SK-N-SH (cell line): Measurements from ENCODE around the gene ARHGEF28. TPM values are rescaled to one million over a fixed set of nuclear protein-coding genes. Genes with fewer than 3 reads are reported as not detected.

ENCODE experiments used
- CTCF ChIA-PET: fragments of 300-600, 350-600 bp; formaldehyde crosslinking; extraction: SDS; loops from one replicate; lab custom pipeline; 2021; lab: Yijun Ruan, JAX
- POLR2A ChIA-PET: fragments of 350-600 bp; sonication (Branson Sonifier 250); formaldehyde crosslinking; extraction: SDS; loops from one replicate; lab custom pipeline; 2020; ENCODE audit warnings: antibody characterized with exemption, inconsistent platforms; lab: Yijun Ruan, JAX
- DNase-seq: peaks from one replicate; pipeline ENCODE4 v3.0.0; 2012
- H2AFZ ChIP-seq: fragments of 200-600 bp; sonication (generic); 2 replicates; pipeline ENCODE4 v1.8.1; 2016; ENCODE audit warnings: antibody characterized with exemption, mild to moderate bottlenecking, low read depth
- H3F3A ChIP-seq: fragments of 200-600 bp; sonication (generic); replicated peaks from 2 replicates; pipeline ENCODE3; 2016; ENCODE audit warnings: antibody characterized with exemption, mild to moderate bottlenecking; ENCODE audit not compliant: insufficient read depth
- H3K27ac ChIP-seq, 2 experiments: fragments of 200-500 bp in 1 of 2; fragments of 200-600 bp in 1 of 2; sonication (Bioruptor generic) in 1 of 2; sonication (generic), shearing (Covaris generic) in 1 of 2; 2 replicates each; pipeline versions ENCODE4 v1.5.1 to v1.6.1; 2014 to 2016; ENCODE audit warnings: low read depth in 2 of 2, inconsistent platforms in 1 of 2, low read length in 1 of 2, mild to moderate bottlenecking in 1 of 2, mixed read lengths in 1 of 2
- H3K27me3 ChIP-seq: fragments of 200-600 bp; sonication (generic), shearing (Covaris generic); 2 replicates; pipeline ENCODE4 v1.6.1; 2016; ENCODE audit warnings: mixed run types; ENCODE audit not compliant: insufficient read depth
- H3K36me3 ChIP-seq, 2 experiments: fragments of 200-500 bp in 1 of 2; fragments of 200-600 bp in 1 of 2; sonication (Bioruptor generic) in 1 of 2; sonication (generic) in 1 of 2; replicated peaks in 1 of 2; 2 replicates each; pipeline versions ENCODE3 to v1.5.1; 2014 to 2016; ENCODE audit warnings: low read length in 1 of 2, mild to moderate bottlenecking in 1 of 2; ENCODE audit not compliant: insufficient read depth in 2 of 2, control insufficient read depth in 1 of 2
- H3K4me1 ChIP-seq, 2 experiments: fragments of 200-500 bp in 1 of 2; fragments of 200-600 bp in 1 of 2; sonication (Bioruptor generic) in 1 of 2; sonication (generic), shearing (Covaris generic) in 1 of 2; 2 replicates each; pipeline versions ENCODE4 v1.5.1 to v1.6.1; 2014 to 2016; ENCODE audit warnings: low read depth in 1 of 2, low read length in 1 of 2, mixed run types in 1 of 2; ENCODE audit not compliant: insufficient read depth in 2 of 2, control insufficient read depth in 1 of 2
- H3K4me2 ChIP-seq: fragments of 200-600 bp; sonication (generic), shearing (Covaris generic); 2 replicates; pipeline ENCODE4 v1.6.1; 2017; ENCODE audit warnings: mixed run types
- H3K4me3 ChIP-seq, 2 experiments: fragments of 200-500 bp in 1 of 2; fragments of 200-600 bp in 1 of 2; sonication (Bioruptor generic) in 1 of 2; sonication (generic), shearing (Covaris generic) in 1 of 2; 2 replicates each; pipeline versions ENCODE4 v1.5.1 to v1.8.1; 2014 to 2016; ENCODE audit warnings: low read depth in 2 of 2, inconsistent platforms in 1 of 2, low read length in 1 of 2, mild to moderate bottlenecking in 1 of 2, mixed read lengths in 1 of 2, moderate library complexity in 1 of 2
- H3K79me2 ChIP-seq: fragments of 200-600 bp; sonication (generic); 2 replicates; pipeline ENCODE4 v1.8.1; 2017; ENCODE audit warnings: mild to moderate bottlenecking; ENCODE audit not compliant: insufficient read depth
- H3K9ac ChIP-seq: fragments of 200-600 bp; sonication (generic); 2 replicates; pipeline ENCODE4 v1.6.1; 2017; ENCODE audit warnings: mixed run types
- H3K9me2 ChIP-seq: fragments of 200-600 bp; sonication (generic); 2 replicates; pipeline ENCODE4 v1.6.1; 2017; ENCODE audit warnings: mixed run types
- H3K9me3 ChIP-seq: fragments of 200-600 bp; sonication (generic); 2 replicates; pipeline ENCODE4 v1.6.1; 2017; ENCODE audit warnings: mixed run types, mild to moderate bottlenecking, moderate library complexity
- H4K20me1 ChIP-seq: fragments of 200-600 bp; sonication (generic); 2 replicates; pipeline ENCODE4 v1.6.1; 2017; ENCODE audit warnings: mild to moderate bottlenecking, mixed run types; ENCODE audit not compliant: insufficient read depth
- CHD2 ChIP-seq: fragments of 150-350 bp; IDR thresholded peaks from 2 replicates; pipeline ENCODE4 v1.6.1; 2018; ENCODE audit warnings: low read length; ENCODE audit not compliant: partially characterized antibody
- ELF1 ChIP-seq: IDR thresholded peaks from 2 replicates; pipeline ENCODE4 v1.4.0; 2012
- EZH2phosphoT487 ChIP-seq: fragments of 200-600 bp; sonication (generic); IDR thresholded peaks from 2 replicates; pipeline ENCODE4 v1.6.1; 2017; ENCODE audit warnings: low read depth, mixed run types, mild to moderate bottlenecking, antibody characterized with exemption, moderate library complexity, borderline replicate concordance
- FOSL2 ChIP-seq: IDR thresholded peaks from 2 replicates; pipeline ENCODE4 v1.4.0; 2012; ENCODE audit warnings: low read depth, mild to moderate bottlenecking, moderate library complexity, borderline replicate concordance
- GABPA ChIP-seq: IDR thresholded peaks from 2 replicates; pipeline ENCODE4 v1.4.0; 2012; ENCODE audit warnings: low read depth, mild to moderate bottlenecking
- IRF3 ChIP-seq: fragments of 150-350 bp; IDR thresholded peaks from 2 replicates; pipeline ENCODE4 v1.6.1; 2016; ENCODE audit warnings: mild to moderate bottlenecking, low read depth, low read length
- JUND ChIP-seq: IDR thresholded peaks from 2 replicates; pipeline ENCODE4 v1.4.0; 2012
- NFIC ChIP-seq: IDR thresholded peaks from 2 replicates; pipeline ENCODE4 v1.4.0; 2012; ENCODE audit warnings: borderline replicate concordance
- NRF1 ChIP-seq: IDR thresholded peaks from 2 replicates; pipeline ENCODE4 v1.6.1; 2012; ENCODE audit warnings: low read depth, mild to moderate bottlenecking, low read length
- RAD21 ChIP-seq: IDR thresholded peaks from 2 replicates; pipeline ENCODE4 v1.6.1; 2012; ENCODE audit warnings: mild to moderate bottlenecking, low read length
- RCOR1 ChIP-seq: fragments of 150-350 bp; IDR thresholded peaks from 2 replicates; pipeline ENCODE4 v1.6.1; 2017; ENCODE audit warnings: antibody characterized with exemption, low read length
- RXRA ChIP-seq: IDR thresholded peaks from 2 replicates; pipeline ENCODE4 v1.4.0; 2012; ENCODE audit warnings: low read depth, mild to moderate bottlenecking, borderline replicate concordance
- TCF12 ChIP-seq: IDR thresholded peaks from 2 replicates; pipeline ENCODE4 v1.4.0; 2012
- TEAD4 ChIP-seq: IDR thresholded peaks from 2 replicates; pipeline ENCODE4 v1.4.0; 2012; ENCODE audit warnings: mild to moderate bottlenecking, borderline replicate concordance; ENCODE audit not compliant: insufficient read depth
- YY1 ChIP-seq: IDR thresholded peaks from 2 replicates; pipeline ENCODE4 v1.4.0; 2012; ENCODE audit warnings: low read depth, mild to moderate bottlenecking
- ZBTB33 ChIP-seq: IDR thresholded peaks from 2 replicates; pipeline ENCODE4 v1.4.0; 2012; ENCODE audit warnings: low read depth, borderline replicate concordance
- WGBS: methylation state at CpG from one replicate; pipeline ENCODE4 v1.1.6; 2017; ENCODE audit warnings: low lambda C conversion rate; 5-methylcytosine and 5-hydroxymethylcytosine counted together
- polyA plus RNA-seq, 3 experiments: library from polyadenylated mRNA; depleted of rRNA; stranded (reverse); fragments of >200 nt; gene quantifications; 2 replicates each; pipeline ENCODE4 v1.2.3, GENCODE V29; 2012
- TF ChIP-seq, protein P1 (sequence below): IDR thresholded peaks from 2 replicates; pipeline ENCODE4 v1.4.0; 2012; ENCODE audit warnings: low read depth, borderline replicate concordance

ARHGEF28 gene
- polyA plus RNA-seq, 1 of the 3 experiments (the other 2 are of a cell fraction) = 4.2 TPM

GRCh38 chr5:73938938-73939320, 312.9 kb downstream of the ARHGEF28 start:
- H3K79me2 ChIP-seq = no peaks in the 10 kb centered on the region
- H3K27me3 ChIP-seq = no peaks in the 10 kb centered on the region
- TF ChIP-seq NFIC (0 out of 2 replicates have a peak, but pooled peaks have one; percentile 2), TEAD4 (0 out of 2 replicates have a peak, but pooled peaks have one; percentile 7), CHD2 (no peak)
- H3K9ac ChIP-seq = peak overlapping the region; percentile 65; the same call in 1 of the 2 replicates
- peaks cover 8% of the 10 kb centered on the region for H3F3A ChIP-seq
- H3K9me2 ChIP-seq = no peaks in the 10 kb centered on the region
- H4K20me1 ChIP-seq = no peaks in the 10 kb centered on the region
- DNase-seq = no peak
- H3K4me3 ChIP-seq = no peak overlapping the region
- peak overlapping the region; percentile 36; the same call in 1 of the 2 replicates for H2AFZ ChIP-seq
- no peaks in the 10 kb centered on the region for H3K9me3 ChIP-seq
- peak overlapping the region; percentile 62 for H3K4me2 ChIP-seq
- ChIA-PET POLR2A (no interaction called here), CTCF (interaction anchor here (1.2 to 1.3 kb wide), 2 partner anchors 37 to 702 kb away, joined by 4 read pairs; no protein-coding TSS in a partner anchor)
- WGBS = 74% methylated on average over 5 of the region's 5 CpGs
- peaks cover 0 to 3% of the 10 kb centered on the region in 2 experiments; a peak in 2 of 4 replicates for H3K4me1 ChIP-seq
- H3K27ac ChIP-seq = peak overlapping the region; percentile 43 to 94; a peak in 3 of 4 replicates
- H3K36me3 ChIP-seq = peaks cover 0 to 6% of the 10 kb centered on the region in 2 experiments

- CTCF ChIA-PET = interaction anchor here (0.7 to 1.5 kb wide), 4 partner anchors 10 to 702 kb away, joined by 3 to 4 read pairs (median 4); no protein-coding TSS in a partner anchor
- H3K79me2 ChIP-seq = no peaks in the 10 kb centered on the region
- H3F3A ChIP-seq = peaks cover 8% of the 10 kb centered on the region
- H2AFZ ChIP-seq = no peak overlapping the region; the same call in 1 of the 2 replicates
- peak overlapping the region; percentile 62; the same call in 1 of the 2 replicates for H3K4me2 ChIP-seq
- POLR2A ChIA-PET = no interaction called here
- H4K20me1 ChIP-seq = no peaks in the 10 kb centered on the region
- H3K4me1 ChIP-seq = peaks cover 0 to 3% of the 10 kb centered on the region in 2 experiments; a peak in 2 of 4 replicates
- peaks cover 0 to 6% of the 10 kb centered on the region in 2 experiments for H3K36me3 ChIP-seq
- H3K9me3 ChIP-seq = no peaks in the 10 kb centered on the region
- peak overlapping the region; percentile 65; the same call in 1 of the 2 replicates for H3K9ac ChIP-seq
- no peaks in the 10 kb centered on the region for H3K9me2 ChIP-seq
- no peaks in the 10 kb centered on the region for H3K27me3 ChIP-seq
- H3K4me3 ChIP-seq = no peak overlapping the region
- H3K27ac ChIP-seq = peak overlapping the region in 1 of 2 experiments; percentile 94; a peak in 2 of 4 replicates
- TF ChIP-seq FOSL2 (no peak), JUND (no peak), ELF1 (no peak), RCOR1 (no peak)
- WGBS = 82% methylated on average over 3 of the region's 3 CpGs
- DNase-seq = no peak
These were observed 313.6 kb downstream of the ARHGEF28 start for GRCh38 chr5:73939557-73939956.

GRCh38 chr5:73940026-73940425, 314.0 kb downstream of the ARHGEF28 start:
- ChIA-PET POLR2A (no interaction called here), CTCF (interaction anchor here (0.7 to 1.5 kb wide), 5 partner anchors 10 to 706 kb away, joined by 3 to 4 read pairs (median 3); no protein-coding TSS in a partner anchor)
- peak overlapping the region in 1 of 2 experiments; percentile 94; a peak in 2 of 4 replicates for H3K27ac ChIP-seq
- H4K20me1 ChIP-seq = no peaks in the 10 kb centered on the region
- H3K4me2 ChIP-seq = no peak overlapping the region
- H3K4me3 ChIP-seq = no peak overlapping the region
- no peak overlapping the region for H2AFZ ChIP-seq
- peak; percentile 22 for DNase-seq
- no peak overlapping the region for H3K9ac ChIP-seq
- H3K36me3 ChIP-seq = peaks cover 0 to 6% of the 10 kb centered on the region in 2 experiments
- H3K4me1 ChIP-seq = peaks cover 0 to 3% of the 10 kb centered on the region in 2 experiments; a peak in 2 of 4 replicates
- no peaks in the 10 kb centered on the region for H3K27me3 ChIP-seq
- H3F3A ChIP-seq = peaks cover 8% of the 10 kb centered on the region
- no peaks in the 10 kb centered on the region for H3K79me2 ChIP-seq
- H3K9me3 ChIP-seq = no peaks in the 10 kb centered on the region
- no peaks in the 10 kb centered on the region for H3K9me2 ChIP-seq
- TF ChIP-seq NRF1 = no peak
- no peak for TF ChIP-seq TCF12
- TF ChIP-seq ZBTB33 = no peak
- no peak for TF ChIP-seq RAD21
- TF ChIP-seq IRF3 = no peak
- no peak for TF ChIP-seq YY1
- TF ChIP-seq EZH2phosphoT487 = no peak
- no peak for TF ChIP-seq RXRA
- TF ChIP-seq, protein P1, sequence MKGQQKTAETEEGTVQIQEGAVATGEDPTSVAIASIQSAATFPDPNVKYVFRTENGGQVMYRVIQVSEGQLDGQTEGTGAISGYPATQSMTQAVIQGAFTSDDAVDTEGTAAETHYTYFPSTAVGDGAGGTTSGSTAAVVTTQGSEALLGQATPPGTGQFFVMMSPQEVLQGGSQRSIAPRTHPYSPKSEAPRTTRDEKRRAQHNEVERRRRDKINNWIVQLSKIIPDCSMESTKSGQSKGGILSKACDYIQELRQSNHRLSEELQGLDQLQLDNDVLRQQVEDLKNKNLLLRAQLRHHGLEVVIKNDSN = no peak
- no peak for TF ChIP-seq RCOR1
- TF ChIP-seq GABPA = no peak
- TF ChIP-seq NFIC = no peak
